HG03045 (cell line): Measurements from ENCODE around the gene PER2.
"Not testable (repeated sequence)": the region's sequence is repeated elsewhere in the genome, so short reads cannot be mapped to it uniquely, and the experiment has no call there.

Experiments
- ATAC-seq: cut with Tn5 transposase; IDR thresholded peaks from one replicate; pipeline ENCODE4 v1.9.1; 2021; ENCODE audit warnings: mild to moderate bottlenecking, moderate library complexity; ENCODE audit not compliant: unreplicated experiment

Gene PER2

DNA sequence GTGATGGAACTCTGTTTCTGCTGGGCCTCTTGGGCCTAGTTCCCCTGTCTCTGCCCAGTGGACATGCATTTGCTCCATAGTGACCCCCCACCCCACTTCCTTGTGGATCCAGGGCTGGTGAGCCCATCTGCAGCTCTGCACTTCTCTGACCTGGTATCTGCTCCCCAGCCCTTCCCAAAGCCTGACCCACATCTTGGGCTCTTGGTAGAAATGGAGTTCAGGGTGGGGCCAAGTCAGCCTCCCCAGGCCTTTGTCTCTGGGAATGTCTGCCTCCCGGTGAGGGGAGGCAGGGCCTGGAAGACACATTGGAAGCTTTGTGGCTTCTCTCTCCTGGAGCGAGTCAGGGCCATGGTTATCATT, 25.6 kb upstream of the PER2 start:
- no peak for ATAC-seq

DNA sequence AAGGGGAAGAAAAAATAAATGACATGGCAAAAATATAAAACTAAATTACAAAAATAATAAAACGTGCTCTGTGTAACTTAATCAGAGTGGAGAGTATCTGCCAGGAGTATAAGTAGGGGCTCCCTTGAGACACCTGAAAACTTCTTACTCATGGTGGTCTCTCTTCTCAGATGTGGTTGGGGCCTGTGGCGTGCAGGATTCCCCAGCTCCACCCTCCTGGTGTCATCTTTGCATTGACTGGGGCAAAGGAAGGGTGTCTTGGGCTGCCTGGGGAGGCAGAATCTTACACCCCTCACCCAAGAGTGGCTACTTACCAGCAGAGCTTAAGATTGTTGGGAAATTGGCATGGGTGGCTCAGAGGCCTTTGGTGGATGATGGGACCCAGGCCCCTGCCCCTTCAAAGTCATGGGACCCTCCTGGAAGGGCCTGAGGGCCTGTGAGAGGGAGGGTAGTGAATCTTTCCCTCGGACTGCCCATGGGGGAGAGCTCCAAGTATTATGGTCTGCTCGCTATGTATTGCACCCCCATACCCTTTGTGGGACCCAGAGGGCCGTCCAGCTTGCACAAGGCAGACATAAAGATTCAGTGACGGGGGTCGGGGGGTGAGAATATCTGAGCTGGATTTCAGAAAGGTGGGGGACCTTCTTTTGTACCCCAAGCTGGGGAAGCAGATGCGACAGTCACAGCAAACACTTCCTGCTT, 25.0 kb upstream of the PER2 start:
- no peak for ATAC-seq

GRCh38 chr2:238310721-238311120, 22.3 kb upstream of the PER2 start:
- not testable (repeated sequence) for ATAC-seq

GRCh38 chr2:238308177-238308576, 19.8 kb upstream of the PER2 start:
- no peak for ATAC-seq

- no peak for ATAC-seq
Observed at GRCh38 chr2:238306672-238306998, 18.2 kb upstream of the PER2 start.

DNA sequence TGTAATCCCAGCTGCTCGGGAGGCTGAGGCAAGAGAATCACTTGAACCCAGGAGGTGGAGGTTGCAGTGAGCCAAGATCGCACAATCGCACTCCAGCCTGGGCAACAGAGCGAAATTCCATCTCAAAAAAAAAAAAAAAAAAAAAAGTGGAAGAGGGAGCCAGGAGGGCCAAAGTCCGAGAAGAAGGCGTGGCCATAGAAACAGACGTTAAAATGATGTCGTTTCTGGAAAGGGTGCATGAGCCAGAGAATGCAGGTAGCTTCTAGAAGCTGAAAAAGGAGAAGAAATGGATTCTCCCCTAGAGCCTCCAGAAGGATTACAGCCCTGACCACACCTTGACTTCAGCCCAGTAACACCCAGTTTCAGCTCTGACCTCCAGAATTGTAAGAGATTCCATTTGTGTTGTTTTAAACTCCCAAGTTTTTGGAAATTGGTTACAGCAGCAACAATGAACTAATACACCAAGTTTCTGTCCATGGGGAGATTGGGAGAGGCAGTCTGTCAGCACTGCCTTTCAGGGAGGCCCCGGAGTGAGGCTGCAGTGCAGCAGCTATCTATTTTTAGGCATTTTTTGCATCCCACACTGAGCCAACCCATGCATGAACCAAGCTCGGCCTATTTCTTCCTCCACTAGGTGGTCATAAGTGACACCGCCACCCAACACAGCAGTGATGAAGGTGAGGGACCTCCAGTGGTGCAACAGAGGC, 17.7 kb upstream of the PER2 start:
- no peak for ATAC-seq

GRCh38 chr2:238305092-238305862, 16.9 kb upstream of the PER2 start:
- no peak for ATAC-seq

DNA sequence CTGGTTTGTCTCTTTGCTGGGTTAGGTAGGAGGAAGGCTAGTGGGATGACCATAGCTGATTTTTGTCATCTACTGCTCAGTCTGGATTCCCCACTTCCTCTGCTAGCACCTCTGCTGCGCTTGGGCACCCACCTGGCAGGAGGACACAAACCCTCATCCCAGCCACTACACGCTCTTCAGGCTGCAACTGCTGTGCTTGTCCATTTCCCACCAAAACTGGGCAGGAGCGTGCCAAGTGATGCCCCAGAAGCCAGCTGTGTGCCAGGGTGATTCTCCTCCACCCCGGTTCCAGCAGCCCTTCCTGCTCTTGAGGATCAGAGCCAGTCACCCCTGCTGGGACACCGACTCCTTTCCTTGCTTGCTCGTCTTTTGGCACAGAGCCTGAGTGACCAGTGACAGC, 15.7 kb upstream of the PER2 start:
- ATAC-seq = no peak

DNA sequence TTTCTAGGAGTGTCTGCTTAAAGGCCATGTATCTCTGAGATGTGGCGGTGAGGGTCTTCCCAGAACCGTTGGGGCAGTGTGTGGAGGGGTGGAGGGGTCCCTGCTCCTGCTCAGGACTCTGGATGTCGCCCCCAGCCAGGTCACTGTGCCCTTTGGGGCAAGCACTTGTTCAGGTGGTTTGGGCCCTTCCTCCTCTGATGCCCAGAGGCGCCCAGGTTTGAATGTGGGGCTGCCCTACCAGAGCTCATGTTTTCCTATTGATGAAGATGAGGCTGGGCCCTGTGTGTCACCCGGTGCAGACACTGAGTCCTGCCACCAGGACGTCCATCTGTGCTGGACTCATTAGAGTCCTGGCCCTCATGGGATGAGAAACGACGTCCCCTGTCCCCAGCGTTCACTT, 14.3 kb upstream of the PER2 start:
- ATAC-seq = no peak

DNA sequence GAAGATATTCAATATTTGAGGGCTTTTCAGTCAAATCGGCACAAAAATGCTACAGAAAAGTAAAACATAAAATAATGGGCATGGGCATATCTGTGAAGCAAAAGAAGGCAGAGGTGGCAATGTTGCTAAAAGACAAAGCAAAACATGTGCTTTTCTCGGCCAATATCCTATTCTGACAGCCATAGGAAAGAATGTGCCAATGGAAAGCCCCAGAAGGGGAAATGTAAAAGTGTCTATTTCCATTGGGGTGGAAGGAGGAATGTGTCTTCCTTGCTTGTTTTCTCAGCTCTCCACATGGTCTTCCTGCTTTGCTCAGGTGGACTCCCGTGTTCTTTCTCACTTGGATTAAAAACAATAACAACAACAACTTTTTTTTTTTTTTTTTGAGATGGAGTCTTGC, 13.7 kb upstream of the PER2 start:
- ATAC-seq = no peak

DNA sequence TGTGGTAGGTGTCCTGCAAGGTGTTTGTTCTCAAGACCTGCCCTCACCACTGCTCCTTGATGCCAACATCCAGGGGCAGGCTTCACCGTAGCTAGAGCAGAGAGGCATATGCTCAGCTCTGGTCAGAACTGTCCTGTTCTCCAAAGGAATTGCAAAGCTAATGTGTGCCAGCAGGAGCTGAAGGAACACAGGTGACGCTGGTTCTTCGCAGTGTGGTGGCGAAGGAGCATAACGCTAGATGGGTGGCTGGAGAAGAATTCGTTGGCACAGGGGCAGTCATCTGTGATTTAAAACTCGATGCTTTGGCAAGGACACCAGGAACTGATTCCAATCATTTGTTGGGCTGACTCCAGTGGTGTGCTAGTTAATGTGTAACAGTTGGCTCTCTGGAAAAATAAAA, 11.4 kb upstream of the PER2 start:
- ATAC-seq = no peak

- ATAC-seq = no peak
Observed at GRCh38 chr2:238296638-238297457, 8.4 kb upstream of the PER2 start.

- no peak for ATAC-seq
Observed at GRCh38 chr2:238295144-238296112, 7.0 kb upstream of the PER2 start.

- no peak for ATAC-seq
Observed at GRCh38 chr2:238294393-238295143, 6.2 kb upstream of the PER2 start.

DNA sequence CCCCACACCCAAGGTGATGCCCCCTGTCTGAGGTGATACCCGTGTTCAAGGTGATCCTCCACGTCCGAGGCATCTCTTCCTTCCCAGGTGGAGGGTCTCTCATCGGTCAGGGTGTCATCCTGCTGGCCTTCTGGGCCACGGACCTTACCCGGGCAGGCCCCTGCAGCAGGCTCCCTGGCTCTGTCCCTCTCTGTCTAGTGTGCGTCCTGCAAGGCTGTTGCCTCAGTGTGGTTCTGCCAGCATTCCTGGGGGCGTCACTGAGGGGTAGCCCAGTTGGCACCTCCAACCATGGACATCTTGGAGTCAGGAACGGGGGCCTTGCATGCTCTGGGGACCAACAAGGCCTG, 5.6 kb upstream of the PER2 start:
- ATAC-seq = no peak

GRCh38 chr2:238291550-238292281, 3.3 kb upstream of the PER2 start:
- ATAC-seq = no peak

GRCh38 chr2:238290715-238291549, 2.5 kb upstream of the PER2 start:
- no peak for ATAC-seq

DNA sequence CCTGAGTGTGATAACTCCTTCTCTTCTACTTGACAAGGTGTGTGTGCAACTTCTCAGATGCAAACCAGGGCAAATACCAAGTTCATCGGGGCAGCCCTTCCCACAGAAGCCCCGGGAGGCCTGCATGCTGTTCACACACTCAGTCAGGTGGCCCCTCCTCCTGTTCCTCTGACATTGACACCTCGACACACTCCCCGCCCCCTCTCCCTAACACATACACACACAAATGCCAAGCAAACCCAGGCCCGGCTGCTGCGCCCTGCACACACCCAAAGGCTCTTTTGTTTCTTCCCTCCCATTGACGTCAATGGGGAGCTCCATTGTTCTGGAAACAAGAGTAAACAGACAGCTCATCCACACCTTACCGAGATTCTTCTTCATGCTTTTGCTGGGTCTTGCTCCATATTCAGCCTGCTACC, 1.7 kb upstream of the PER2 start:
- ATAC-seq = no peak
